ENCODE data around the gene PIP5KL1. TPM values are rescaled to one million over a fixed set of nuclear protein-coding genes. Genes with fewer than 3 reads are reported as not detected.

Gene PIP5KL1
- total and polyA plus RNA-seq, 2 experiments from 2014 or later = 13.4 to 19.5 TPM

DNA sequence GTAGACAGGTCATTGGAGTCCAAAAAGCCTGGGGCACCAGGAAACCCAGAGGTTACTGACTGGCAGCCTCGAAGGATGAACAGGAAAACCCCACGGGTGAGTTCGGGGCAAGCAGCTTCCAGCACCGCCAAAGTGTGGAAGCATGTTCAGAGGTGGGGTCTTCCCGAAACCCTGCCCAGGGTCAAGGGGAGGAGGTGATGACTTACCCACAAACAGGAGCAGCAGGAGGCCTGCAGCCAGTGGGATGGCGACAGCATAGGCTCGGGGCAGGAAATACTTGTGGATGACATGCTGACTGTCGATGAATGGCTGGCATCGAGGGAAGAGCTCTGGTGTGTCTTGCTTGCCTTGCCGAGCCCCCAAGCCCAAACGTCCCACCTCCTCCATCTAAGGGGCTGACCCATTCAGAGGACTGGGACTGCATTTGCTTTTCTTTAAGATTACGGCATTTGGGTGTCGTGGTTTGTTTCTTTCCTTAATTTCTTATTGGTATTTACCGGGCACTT lies 5.8 kb upstream of the PIP5KL1 start:
- Mint-ChIP-seq H3K9me3 (no peaks in the 10 kb centered on the region; the same call in 1 of the 3 replicates), H3K4me3 (peak overlapping the region; percentile 89), H3K27ac (no peak overlapping the region), H3K36me3 (ENCODE audit: low read depth) (peaks cover 7% of the 10 kb centered on the region; the same call in 1 of the 3 replicates), H3K4me1 (peaks cover 31% of the 10 kb centered on the region), H3K27me3 (ENCODE audit: insufficient read depth, low read depth, poor library complexity) (peaks cover 29% of the 10 kb centered on the region)
- peaks cover 8% of the 10 kb centered on the region for H4K20me1 ChIP-seq (replicated peaks; ENCODE audit: insufficient read depth)
- ATAC-seq (no peak), DNase-seq (ENCODE audit: low spot score) (no peak)
- no peaks in the 10 kb centered on the region for H3K36me3 ChIP-seq (ENCODE audit: insufficient read depth)
- H3K27ac ChIP-seq (ENCODE audit: low read depth) = no peak overlapping the region
- H3K79me2 ChIP-seq (replicated peaks; ENCODE audit: insufficient read depth) = peaks cover 7% of the 10 kb centered on the region
- peak overlapping the region; percentile 92 for H3K4me2 ChIP-seq
- no peaks in the 10 kb centered on the region for H3K9me2 ChIP-seq (ENCODE audit: insufficient read depth)
- TF ChIP-seq EZH2 (IDR thresholded peaks at IDR 0.05; ENCODE audit: low read depth, unreplicated experiment) (no peak), EZH2phosphoT487 (IDR thresholded peaks at IDR 0.05; ENCODE audit: unreplicated experiment) (no peak), NANOG (IDR thresholded peaks at IDR 0.05; ENCODE audit: borderline replicate concordance) (no peak), CREB1 (CRISPR knock-in tag; IDR thresholded peaks at IDR 0.05; ENCODE audit: low read depth) (no peak), ZNF462 (CRISPR knock-in tag; IDR thresholded peaks at IDR 0.05) (no peak), REST (IDR thresholded peaks at IDR 0.05; ENCODE audit: unreplicated experiment) (no peak), ZNF331 (CRISPR knock-in tag; IDR thresholded peaks at IDR 0.05; ENCODE audit: low read depth) (no peak), POLR2AphosphoS5 (IDR thresholded peaks at IDR 0.05; ENCODE audit: low read depth) (no peak), JUNB (IDR thresholded peaks at IDR 0.05; ENCODE audit: unreplicated experiment) (no peak), CTCF (conservative IDR thresholded peaks at IDR 0.05; ENCODE audit: low read depth in 2 of 2) (no peak), STAT1 (IDR thresholded peaks at IDR 0.05; ENCODE audit: unreplicated experiment) (no peak), ZNF114 (CRISPR knock-in tag; IDR thresholded peaks at IDR 0.05) (no peak)
- TF ChIP-seq, protein P1, sequence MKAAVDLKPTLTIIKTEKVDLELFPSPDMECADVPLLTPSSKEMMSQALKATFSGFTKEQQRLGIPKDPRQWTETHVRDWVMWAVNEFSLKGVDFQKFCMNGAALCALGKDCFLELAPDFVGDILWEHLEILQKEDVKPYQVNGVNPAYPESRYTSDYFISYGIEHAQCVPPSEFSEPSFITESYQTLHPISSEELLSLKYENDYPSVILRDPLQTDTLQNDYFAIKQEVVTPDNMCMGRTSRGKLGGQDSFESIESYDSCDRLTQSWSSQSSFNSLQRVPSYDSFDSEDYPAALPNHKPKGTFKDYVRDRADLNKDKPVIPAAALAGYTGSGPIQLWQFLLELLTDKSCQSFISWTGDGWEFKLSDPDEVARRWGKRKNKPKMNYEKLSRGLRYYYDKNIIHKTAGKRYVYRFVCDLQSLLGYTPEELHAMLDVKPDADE (IDR thresholded peaks at IDR 0.05) = no peak
- peaks cover 21% of the 10 kb centered on the region for H3K4me1 ChIP-seq (ENCODE audit: insufficient read depth)
- no peak overlapping the region for H2AFZ ChIP-seq
- H3F3A ChIP-seq (replicated peaks; ENCODE audit: low read depth) = peaks cover 13% of the 10 kb centered on the region
- H3K27me3 ChIP-seq (ENCODE audit: insufficient read depth) = no peaks in the 10 kb centered on the region
- H3K4me3 ChIP-seq = peak overlapping the region; percentile 77
